ENCODE results near the gene MKRN1. TPM values are rescaled to one million over a fixed set of nuclear protein-coding genes. Genes with fewer than 3 reads are reported as not detected.
"Not testable (repeated sequence)": the region's sequence is repeated elsewhere in the genome, so short reads cannot be mapped to it uniquely, and the experiment has no call there.

The MKRN1 gene
- total RNA-seq, 2 experiments from 2014 or later, result 84.5 to 86.9 TPM

DNA sequence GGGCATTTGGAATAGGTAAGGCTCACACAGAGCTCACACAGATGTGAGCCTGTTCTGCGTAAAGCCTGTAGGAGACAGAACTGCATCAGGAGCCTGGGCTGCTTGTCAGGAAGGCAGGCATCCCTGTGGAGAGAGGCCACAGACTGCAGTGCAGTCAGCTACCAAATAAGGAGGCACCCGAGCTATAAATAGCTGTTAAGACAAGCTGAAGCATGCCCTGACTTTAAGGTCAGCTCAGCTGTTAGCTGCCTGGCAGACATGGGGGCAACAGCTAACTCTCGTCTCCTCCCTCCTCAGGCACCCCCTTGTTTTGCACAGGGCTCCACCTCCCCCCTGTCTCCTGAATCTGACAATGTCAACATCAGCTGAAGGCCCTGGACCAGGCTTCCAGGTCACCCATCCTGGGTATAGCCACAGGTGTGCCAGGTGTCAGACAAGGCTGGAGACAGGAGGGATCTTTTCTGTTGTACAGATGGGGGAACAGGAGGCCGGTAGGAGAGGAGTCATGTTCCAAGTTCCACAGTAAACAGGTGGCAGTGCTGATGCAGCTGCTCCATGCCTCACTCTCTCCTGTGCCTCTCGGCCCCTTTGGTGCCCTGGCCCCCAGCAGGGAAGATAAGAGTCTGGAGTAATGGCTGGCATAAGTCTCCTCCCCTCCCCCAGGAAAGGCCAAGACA lies 27.6 kb upstream of the MKRN1 start:
- Mint-ChIP-seq H3K36me3 (ENCODE audit: low read depth) (no peaks in the 10 kb centered on the region), H3K27ac (no peak overlapping the region), H3K4me3 (no peak overlapping the region), H3K27me3 (no peaks in the 10 kb centered on the region), H3K4me1 (no peaks in the 10 kb centered on the region), H3K9me3 (no peaks in the 10 kb centered on the region)
- CTCF ChIA-PET, result interaction anchor here (0.6 to 1.5 kb wide), 2 partner anchors 8 to 536 kb away, joined by 3 to 4 read pairs; no protein-coding TSS in a partner anchor
- POLR2A ChIA-PET, result no interaction called here
- no peak for DNase-seq

DNA sequence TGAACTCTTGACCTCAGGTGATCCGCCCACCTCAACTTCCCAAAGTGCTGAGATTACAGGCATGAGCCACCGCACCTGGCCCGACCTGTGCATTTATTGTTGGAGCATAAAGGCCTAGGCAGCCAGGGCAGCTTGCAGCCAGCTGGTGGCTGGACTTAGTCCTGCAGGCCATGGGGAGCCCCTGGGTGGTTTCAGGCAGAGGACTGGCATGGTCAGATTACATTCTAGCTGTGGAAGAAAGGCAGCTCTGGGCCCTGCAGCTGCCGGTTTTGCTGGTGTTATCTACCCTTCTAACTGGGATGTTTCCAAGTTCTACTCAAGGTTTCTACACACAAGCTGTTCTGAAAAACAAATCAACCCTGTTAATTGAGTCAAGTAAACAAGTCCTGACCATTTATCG lies 22.7 kb upstream of the MKRN1 start:
- POLR2A ChIA-PET, result no interaction called here
- H3K9me3 Mint-ChIP-seq, result no peaks in the 10 kb centered on the region
- H3K36me3 Mint-ChIP-seq (ENCODE audit: low read depth), result no peaks in the 10 kb centered on the region

DNA sequence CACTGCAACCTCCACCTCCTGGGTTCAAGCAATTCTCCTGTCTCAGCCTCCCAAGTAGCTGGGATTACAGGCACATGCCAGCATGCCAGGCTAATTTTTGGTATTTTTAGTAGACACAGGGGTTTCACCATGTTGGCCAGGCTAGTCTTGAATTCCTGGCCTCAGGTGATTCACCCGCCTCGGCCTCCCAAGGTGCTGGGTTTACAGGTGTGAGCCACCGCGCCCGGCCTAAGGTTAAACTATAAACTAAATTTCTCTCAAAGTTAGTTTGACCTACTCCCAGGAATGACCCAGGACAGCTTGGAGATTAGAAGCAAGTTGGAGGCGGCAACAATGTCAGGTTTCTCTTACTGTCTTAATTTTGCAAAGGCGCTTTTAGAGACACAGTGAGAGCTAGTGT lies 18.5 kb upstream of the MKRN1 start:
- not testable (repeated sequence) for H3K4me1 Mint-ChIP-seq
- CTCF ChIA-PET, result interaction anchor here (0.6 to 1.3 kb wide), 4 partner anchors 9 to 499 kb away, joined by 3 to 5 read pairs (median 4); no protein-coding TSS in a partner anchor

More for the DNA sequence above, 22.7 kb upstream of the MKRN1 start:
- H3K27ac Mint-ChIP-seq, result no peak overlapping the region
- no peaks in the 10 kb centered on the region for H3K27me3 Mint-ChIP-seq
- DNase-seq, result no peak
- no peaks in the 10 kb centered on the region for H3K4me1 Mint-ChIP-seq
- no peak overlapping the region for H3K4me3 Mint-ChIP-seq
- CTCF ChIA-PET, result interaction anchor here (0.6 kb wide), 2 partner anchors 79 to 107 kb away, joined by 3 read pairs; no protein-coding TSS in a partner anchor

DNA sequence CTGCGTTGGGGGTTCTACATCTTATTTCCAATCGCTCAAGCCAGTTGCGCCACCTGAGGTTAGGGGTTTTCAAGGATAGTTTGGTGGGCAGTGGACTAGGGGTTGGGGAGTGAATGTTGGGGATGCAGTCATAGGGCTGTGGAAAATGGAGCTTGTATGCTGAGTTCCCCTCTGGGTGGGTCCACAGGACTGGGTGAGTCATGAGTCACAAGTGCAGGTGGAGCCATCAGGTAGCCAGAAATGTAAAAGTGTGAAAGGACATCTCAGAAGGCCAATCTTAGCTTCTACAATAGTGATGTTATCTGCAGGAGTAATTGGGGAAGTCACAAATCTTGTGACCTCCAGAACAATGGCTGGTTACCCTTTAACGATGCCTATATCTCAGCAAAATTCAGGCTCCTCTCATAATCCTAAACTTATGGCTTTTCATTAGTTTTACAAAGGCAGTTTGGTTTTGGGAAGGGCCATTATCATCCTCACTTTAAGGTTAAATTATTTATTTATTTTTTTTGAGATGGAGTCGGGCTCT lies 18.0 kb upstream of the MKRN1 start:
- no peak for DNase-seq
- ChIA-PET POLR2A (no interaction called here), CTCF (interaction anchor here (1.3 kb wide), 1 partner anchor 12 kb away, joined by 3 read pairs; no protein-coding TSS in a partner anchor)
- peaks cover 2% of the 10 kb centered on the region for H3K4me1 Mint-ChIP-seq
- H3K9me3 Mint-ChIP-seq, result no peaks in the 10 kb centered on the region
- H3K27ac Mint-ChIP-seq, result no peak overlapping the region
- H3K4me3 Mint-ChIP-seq, result no peak overlapping the region
- no peaks in the 10 kb centered on the region for H3K27me3 Mint-ChIP-seq
- no peaks in the 10 kb centered on the region for H3K36me3 Mint-ChIP-seq (ENCODE audit: low read depth)

More for the DNA sequence above, 18.5 kb upstream of the MKRN1 start:
- H3K27ac Mint-ChIP-seq; DNase-seq; H3K4me3 Mint-ChIP-seq; H3K36me3 Mint-ChIP-seq (ENCODE audit: low read depth); H3K9me3 Mint-ChIP-seq; POLR2A ChIA-PET; H3K27me3 Mint-ChIP-seq: not testable (repeated sequence)

DNA sequence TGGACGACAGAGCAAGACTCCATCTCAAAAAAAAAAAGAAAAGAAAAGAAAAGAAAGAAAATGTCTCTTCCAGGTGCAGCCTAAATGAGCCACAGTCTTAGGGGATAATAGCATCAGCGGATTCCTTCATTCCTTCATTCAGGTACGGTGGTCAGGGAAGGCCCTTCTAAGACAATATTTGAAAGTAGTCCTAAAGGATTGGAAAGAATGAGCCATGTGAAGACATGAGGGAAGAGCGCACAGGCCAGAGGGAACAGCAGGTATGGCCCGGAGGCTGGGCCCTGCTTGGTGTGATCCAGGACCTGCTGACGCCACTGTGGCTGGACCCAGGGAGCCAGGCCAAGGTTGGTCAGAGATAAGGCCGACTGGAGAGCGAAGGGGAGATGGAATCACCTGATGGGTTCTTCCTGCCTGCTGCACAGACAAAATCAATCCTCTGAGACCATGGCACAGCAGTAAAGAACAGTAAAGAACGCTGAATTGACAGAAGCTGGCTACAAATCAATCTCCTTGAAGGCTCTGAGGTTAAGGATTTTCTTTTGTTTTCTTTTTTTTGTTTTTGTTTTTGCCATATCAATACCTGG lies 16.3 kb upstream of the MKRN1 start:
- CTCF ChIA-PET, result interaction anchor here (0.7 to 0.8 kb wide), 4 partner anchors 9 to 1872 kb away, joined by 3 to 5 read pairs (median 3); no protein-coding TSS in a partner anchor
- no peaks in the 10 kb centered on the region for H3K9me3 Mint-ChIP-seq
- H3K27ac Mint-ChIP-seq, result no peak overlapping the region
- no peak for DNase-seq
- no peak overlapping the region for H3K4me3 Mint-ChIP-seq
- H3K27me3 Mint-ChIP-seq, result no peaks in the 10 kb centered on the region
- no peaks in the 10 kb centered on the region for H3K36me3 Mint-ChIP-seq (ENCODE audit: low read depth)
- POLR2A ChIA-PET, result no interaction called here
- H3K4me1 Mint-ChIP-seq, result peaks cover 2% of the 10 kb centered on the region

DNA sequence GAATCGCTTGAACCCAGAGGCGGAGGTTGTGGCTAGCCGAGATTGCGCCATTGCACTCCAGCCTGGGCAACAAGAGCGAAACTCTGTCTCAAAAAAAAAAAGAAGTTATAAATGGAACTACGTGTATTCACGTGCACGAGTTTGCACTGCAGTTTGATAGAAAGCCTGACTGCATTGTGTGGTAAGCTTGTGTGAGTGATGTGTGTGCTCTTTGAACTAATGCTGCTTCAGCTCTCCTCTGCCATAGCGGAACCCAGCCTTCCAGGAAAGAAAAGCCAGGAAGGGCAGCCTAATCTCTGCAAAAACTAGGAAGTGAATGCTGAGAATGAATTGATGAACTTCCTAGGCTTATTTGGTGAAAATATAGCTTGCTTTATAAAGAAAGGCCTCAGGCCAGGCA lies 15.6 kb upstream of the MKRN1 start:
- POLR2A ChIA-PET, result no interaction called here
- no peaks in the 10 kb centered on the region for H3K9me3 Mint-ChIP-seq
- DNase-seq, result no peak
- CTCF ChIA-PET, result interaction anchor here (0.6 to 0.8 kb wide), 5 partner anchors 9 to 1188 kb away, joined by 3 to 5 read pairs (median 3); no protein-coding TSS in a partner anchor
- H3K4me1 Mint-ChIP-seq, result peaks cover 2% of the 10 kb centered on the region
- H3K4me3 Mint-ChIP-seq, result no peak overlapping the region
- H3K36me3 Mint-ChIP-seq (ENCODE audit: low read depth), result no peaks in the 10 kb centered on the region
- no peak overlapping the region for H3K27ac Mint-ChIP-seq
- no peaks in the 10 kb centered on the region for H3K27me3 Mint-ChIP-seq

DNA sequence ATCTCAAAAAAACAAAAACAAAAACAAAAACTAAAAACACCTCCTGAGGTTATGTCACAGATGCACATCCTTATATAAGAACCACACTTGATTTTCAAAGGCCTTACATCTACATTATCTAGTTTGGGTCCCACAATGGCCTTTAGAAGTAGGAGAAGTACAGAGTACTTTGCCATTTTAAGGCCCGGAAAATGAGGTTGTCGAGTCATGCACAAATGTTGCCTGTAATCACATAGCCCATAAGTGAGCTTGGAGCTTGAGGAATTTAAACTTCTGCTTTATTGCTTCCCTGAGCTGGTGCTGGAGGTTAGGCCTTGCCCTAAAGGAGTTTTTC lies 9.7 kb upstream of the MKRN1 start:
- no peak overlapping the region for H3K4me3 Mint-ChIP-seq
- peaks cover 16% of the 10 kb centered on the region for H3K4me1 Mint-ChIP-seq
- H3K9me3 Mint-ChIP-seq, result no peaks in the 10 kb centered on the region
- CTCF ChIA-PET, result no interaction called here
- H3K36me3 Mint-ChIP-seq (ENCODE audit: low read depth), result no peaks in the 10 kb centered on the region
- no peak overlapping the region for H3K27ac Mint-ChIP-seq
- DNase-seq, result no peak
- POLR2A ChIA-PET, result no interaction called here
- peaks cover 10% of the 10 kb centered on the region for H3K27me3 Mint-ChIP-seq

DNA sequence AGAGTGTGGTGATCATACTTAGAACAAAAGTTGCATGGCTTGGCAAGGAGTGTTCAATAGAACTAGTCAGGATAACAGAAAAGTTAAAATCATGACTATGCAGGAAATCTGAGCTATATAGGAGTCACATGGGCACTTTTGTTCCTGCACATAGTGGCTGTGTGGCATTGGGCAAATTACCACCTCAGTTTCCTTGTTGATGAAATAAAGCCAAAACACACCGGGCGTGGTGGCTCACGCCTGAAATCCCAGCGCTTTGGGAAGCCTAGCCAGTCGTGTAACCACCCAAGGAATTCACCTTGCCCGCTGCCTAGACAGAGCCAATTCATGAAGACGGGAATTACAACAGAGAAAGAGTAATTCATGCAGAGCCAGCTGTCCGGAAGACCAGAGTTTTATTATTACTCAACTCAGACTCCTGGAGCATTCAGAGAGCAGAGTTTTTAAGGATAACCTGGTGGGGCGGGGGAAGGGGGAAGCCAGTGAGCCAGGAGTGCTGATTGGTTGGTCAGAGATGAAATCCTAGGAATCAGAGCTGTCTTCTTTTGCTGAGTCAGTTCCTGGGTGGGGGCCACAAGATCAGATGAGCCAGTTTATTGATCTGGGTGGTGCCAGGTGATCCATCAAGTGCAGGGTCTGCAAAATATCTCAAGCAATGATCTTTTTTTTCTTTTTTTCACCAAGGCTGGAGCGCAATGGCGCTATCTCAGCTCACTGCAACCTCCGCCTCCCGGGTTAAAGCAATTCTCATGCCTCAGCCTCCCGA lies 6.4 kb upstream of the MKRN1 start:
- Mint-ChIP-seq H3K27ac (no peak overlapping the region), H3K4me3 (no peak overlapping the region), H3K36me3 (ENCODE audit: low read depth) (no peaks in the 10 kb centered on the region), H3K27me3 (peaks cover 16% of the 10 kb centered on the region), H3K9me3 (no peaks in the 10 kb centered on the region), H3K4me1 (peaks cover 14% of the 10 kb centered on the region)
- no peak for DNase-seq
- POLR2A ChIA-PET, result no interaction called here
- CTCF ChIA-PET, result interaction anchor here (0.7 to 1.4 kb wide), 2 partner anchors 9 kb away, joined by 3 to 5 read pairs; no protein-coding TSS in a partner anchor

DNA sequence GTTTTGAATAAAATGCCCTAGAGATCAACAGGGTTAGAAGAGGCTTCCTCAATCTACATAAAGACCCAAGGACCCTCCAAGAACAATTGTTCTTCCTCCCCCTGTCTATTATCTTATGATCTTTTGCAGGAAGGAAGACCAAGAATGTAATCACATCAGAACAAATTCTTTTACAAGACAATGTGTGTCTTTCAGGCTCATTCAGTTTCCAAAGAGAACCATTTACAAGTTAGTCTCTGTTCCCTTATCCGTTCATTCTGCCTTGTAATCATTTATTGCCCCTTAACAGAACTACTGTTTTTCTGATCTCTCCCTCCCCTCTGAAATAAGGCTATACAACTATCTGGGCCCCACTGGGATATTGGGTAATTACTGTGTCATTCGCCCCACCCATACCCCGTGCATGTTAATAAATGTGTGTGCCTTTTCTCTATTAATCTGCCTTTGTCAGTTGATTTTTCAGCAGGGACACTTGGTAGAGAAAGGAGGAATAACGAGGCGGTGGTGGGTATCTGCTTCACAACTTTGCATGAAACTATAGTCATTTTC lies 5.7 kb upstream of the MKRN1 start:
- POLR2A ChIA-PET, result no interaction called here
- peaks cover 16% of the 10 kb centered on the region for H3K27me3 Mint-ChIP-seq
- no peak overlapping the region for H3K27ac Mint-ChIP-seq
- H3K4me1 Mint-ChIP-seq, result peaks cover 14% of the 10 kb centered on the region
- H3K4me3 Mint-ChIP-seq, result no peak overlapping the region
- H3K36me3 Mint-ChIP-seq (ENCODE audit: low read depth), result no peaks in the 10 kb centered on the region
- no peaks in the 10 kb centered on the region for H3K9me3 Mint-ChIP-seq
- DNase-seq, result no peak
- CTCF ChIA-PET, result no interaction called here

DNA sequence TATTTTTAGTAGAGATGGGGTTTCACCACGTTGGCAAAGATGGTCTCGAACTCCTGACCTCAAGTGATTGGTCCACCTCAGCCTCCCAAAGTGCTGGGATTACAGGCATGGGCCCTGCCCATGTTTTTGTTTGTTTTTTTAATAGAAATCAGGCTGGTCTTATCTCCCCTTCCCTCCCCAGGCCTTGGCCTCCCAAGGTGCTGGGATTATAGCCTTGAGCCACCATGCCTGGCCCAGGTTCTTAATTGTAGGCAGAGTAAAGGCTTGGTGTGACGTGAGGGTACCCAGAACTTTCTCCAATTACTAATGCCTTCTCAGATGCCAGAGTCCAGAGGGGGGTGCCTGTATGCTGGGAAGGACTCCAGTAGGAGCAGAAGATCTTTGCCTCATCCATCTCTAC lies 5.2 kb upstream of the MKRN1 start:
- no peak overlapping the region for H3K4me3 Mint-ChIP-seq
- H3K27me3 Mint-ChIP-seq, result peaks cover 16% of the 10 kb centered on the region
- ChIA-PET CTCF (interaction anchor here (1.3 kb wide), 1 partner anchor 8 kb away, joined by 4 read pairs; no protein-coding TSS in a partner anchor), POLR2A (no interaction called here)
- no peak for DNase-seq
- H3K36me3 Mint-ChIP-seq (ENCODE audit: low read depth), result no peaks in the 10 kb centered on the region
- H3K4me1 Mint-ChIP-seq, result peaks cover 18% of the 10 kb centered on the region
- H3K27ac Mint-ChIP-seq, result no peak overlapping the region
- no peaks in the 10 kb centered on the region for H3K9me3 Mint-ChIP-seq

DNA sequence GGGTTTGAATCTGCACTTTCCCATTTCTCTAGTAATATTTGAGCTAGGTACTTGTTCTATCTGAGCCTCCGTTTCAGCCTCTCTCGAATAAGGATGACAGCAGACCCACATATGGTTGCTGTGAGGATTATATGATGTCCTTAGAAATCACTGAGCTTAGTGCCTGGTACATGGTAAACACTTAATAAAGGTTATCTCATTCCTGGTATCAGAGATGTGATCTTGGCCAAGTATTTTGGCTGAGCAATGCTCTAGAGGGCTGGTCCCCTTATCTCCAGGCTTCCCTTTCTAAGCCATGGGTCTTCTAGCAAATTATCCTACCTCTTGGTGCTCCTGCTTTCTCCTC lies 407 bp upstream of the MKRN1 start:
- peak overlapping the region; percentile 97 for H3K27ac Mint-ChIP-seq
- POLR2A ChIA-PET, result no interaction called here
- H3K9me3 Mint-ChIP-seq, result no peaks in the 10 kb centered on the region
- peaks cover 8% of the 10 kb centered on the region for H3K36me3 Mint-ChIP-seq (ENCODE audit: low read depth)
- no peak for DNase-seq
- peaks cover 9% of the 10 kb centered on the region for H3K27me3 Mint-ChIP-seq
- peak overlapping the region; percentile 91 for H3K4me3 Mint-ChIP-seq
- CTCF ChIA-PET, result interaction anchor here (0.7 to 1.5 kb wide), 2 partner anchors 12 to 17 kb away, joined by 4 read pairs; no protein-coding TSS in a partner anchor
- peaks cover 32% of the 10 kb centered on the region for H3K4me1 Mint-ChIP-seq

DNA sequence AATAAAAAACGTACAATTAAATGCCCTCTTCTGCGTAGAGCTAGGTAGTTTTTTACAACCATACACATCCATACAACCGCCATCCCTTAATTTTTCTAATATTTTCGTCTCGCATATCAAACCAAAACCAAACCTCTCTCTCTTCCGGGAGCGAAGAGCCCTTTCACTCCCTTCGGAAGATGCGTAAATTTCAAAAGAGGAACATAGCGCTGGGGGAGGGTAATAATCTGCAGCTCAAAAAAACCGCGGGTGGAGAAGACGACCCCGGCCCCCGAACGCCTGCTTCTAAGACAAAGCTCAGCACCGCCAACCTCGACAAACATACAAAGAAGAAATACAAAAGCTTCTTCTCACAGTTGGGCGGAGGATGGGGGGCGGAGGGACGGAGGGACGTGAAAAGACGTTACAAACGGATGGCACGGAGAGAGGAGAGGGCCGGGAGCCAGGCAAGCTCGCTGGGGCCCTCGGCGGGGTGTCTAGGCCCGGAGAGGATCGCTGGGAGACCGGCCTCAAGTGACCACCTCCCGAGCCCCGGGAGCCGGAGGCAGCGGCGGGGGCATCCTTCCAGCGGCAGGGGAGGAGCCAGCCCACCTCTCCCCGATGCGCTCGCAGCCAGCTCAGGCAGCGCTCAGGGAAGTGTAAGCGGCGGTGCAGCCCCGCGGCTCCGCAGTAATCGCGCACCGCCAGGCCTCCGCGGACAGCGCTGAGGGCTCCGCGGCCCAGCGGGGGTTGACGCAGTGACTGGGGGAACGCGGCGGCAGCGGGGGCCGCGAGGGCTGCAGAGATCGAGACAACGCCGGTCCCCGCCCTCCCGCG lies 851 bp downstream of the MKRN1 start:
- ChIA-PET CTCF (interaction anchor here (0.5 to 1.9 kb wide), 6 partner anchors 11 to 1461 kb away, joined by 3 to 6 read pairs (median 4); no protein-coding TSS in a partner anchor), POLR2A (interaction anchor here (0.6 to 0.7 kb wide), 2 partner anchors 96 to 103 kb away, joined by 3 to 4 read pairs; no protein-coding TSS in a partner anchor)
- Mint-ChIP-seq H3K36me3 (ENCODE audit: low read depth) (peaks cover 8% of the 10 kb centered on the region), H3K9me3 (no peaks in the 10 kb centered on the region), H3K4me1 (peaks cover 32% of the 10 kb centered on the region), H3K27me3 (peaks cover 3% of the 10 kb centered on the region), H3K4me3 (peak overlapping the region; percentile 96), H3K27ac (peak overlapping the region; percentile 93)
- peak; percentile 46 for DNase-seq
